PC-3 (cell line): Measurements from ENCODE around the gene KNCN.

Source experiments
- CTCF ChIP-seq: fragments of 300-600 bp; sonication (generic); conservative IDR thresholded peaks from 2 replicates; pipeline ENCODE4 v1.5.1; 2017; ENCODE audit warnings: antibody characterized with exemption, low read depth, mild to moderate bottlenecking, low read length
- EZH2phosphoT487 ChIP-seq: fragments of 300-600 bp; sonication (generic); IDR thresholded peaks from 2 replicates; pipeline ENCODE4 v1.6.1; 2018; ENCODE audit warnings: mild to moderate bottlenecking, antibody characterized with exemption, low read length, borderline replicate concordance

- TF ChIP-seq CTCF (0 out of 2 replicates have a peak, but pooled peaks have one; percentile 22), EZH2phosphoT487 (no peak)
These were observed 2.1 kb upstream of the KNCN start for GRCh38 chr1:46553506-46553905.
